NCI-H446 (cell line): Measurements from ENCODE around the gene ORAI2.
"Not testable (repeated sequence)": the region's sequence is repeated elsewhere in the genome, so short reads cannot be mapped to it uniquely, and the experiment has no call there.

Experiments used
- DNase-seq, 2 experiments: peaks; one replicate each; lab custom pipeline; 2025; lab: John Stamatoyannopoulos, UW

Gene ORAI2

DNA sequence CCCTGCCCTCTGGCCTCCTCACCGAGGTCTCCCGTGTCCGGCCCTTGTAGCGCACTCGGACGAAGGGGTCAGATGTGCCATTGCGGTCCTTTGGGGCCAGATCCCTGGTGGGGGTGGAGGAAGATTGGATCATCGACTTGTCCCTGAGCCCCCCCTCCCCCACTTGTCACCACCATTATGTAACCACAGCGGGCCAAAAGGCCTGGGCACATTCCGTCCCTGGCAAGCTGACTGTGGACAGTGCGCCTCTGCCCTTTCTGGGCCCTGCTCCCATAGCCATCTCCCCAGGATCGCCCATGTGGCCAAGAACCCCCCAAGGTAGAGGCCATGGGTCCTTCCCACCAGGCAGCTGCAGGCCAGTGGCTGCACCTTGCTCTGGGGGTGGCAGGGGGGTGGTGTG lies 69.8 kb downstream of the ORAI2 start:
- not testable (repeated sequence) for DNase-seq

DNA sequence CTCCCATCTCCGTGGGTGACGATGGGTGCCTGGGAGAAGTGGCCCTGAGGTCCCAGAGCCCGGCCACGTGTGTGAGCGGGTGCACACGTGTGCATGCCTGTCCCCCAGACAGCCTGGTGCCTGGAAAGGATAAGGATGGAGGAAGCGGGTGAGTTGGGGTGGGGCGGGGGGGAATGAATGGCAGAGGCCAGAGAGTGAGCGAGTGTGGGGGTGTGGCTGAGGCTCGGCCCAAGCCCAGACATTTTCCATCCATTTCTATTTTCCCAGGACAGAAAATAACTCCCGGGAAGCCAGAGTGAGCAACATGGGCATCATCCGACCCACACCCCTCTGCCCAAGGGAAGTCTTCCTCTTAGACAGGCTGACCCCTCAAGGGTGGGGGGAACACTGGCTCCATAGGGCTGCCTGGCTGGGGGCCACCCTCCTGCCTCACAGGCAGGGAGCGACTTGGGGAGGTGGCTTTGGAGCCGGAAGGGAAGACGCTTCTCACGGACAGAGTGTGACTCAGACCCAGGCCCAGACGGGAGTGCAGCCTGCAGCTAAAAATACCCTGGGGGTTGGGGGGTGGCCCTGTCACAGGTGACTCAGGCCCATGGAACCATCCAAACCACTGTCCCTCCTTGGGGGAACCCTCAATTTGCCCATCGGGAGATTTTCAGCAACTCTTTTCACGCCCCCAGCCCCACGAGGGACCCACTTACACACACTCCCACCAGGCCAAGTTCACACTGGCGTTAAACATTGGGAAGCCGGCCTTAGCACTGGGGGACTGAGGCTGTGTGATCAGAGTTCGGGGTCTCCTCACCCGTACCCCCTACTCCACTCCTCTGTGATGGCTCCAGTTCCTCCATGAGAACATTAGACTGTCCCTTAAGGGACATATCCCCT lies 72.2 kb downstream of the ORAI2 start:
- DNase-seq: not testable (repeated sequence)
